ENCODE data around the gene NEK11.
A peak's percentile ranks its signal among the peaks of the same experiment; 100 is the strongest.

Gene NEK11

DNA sequence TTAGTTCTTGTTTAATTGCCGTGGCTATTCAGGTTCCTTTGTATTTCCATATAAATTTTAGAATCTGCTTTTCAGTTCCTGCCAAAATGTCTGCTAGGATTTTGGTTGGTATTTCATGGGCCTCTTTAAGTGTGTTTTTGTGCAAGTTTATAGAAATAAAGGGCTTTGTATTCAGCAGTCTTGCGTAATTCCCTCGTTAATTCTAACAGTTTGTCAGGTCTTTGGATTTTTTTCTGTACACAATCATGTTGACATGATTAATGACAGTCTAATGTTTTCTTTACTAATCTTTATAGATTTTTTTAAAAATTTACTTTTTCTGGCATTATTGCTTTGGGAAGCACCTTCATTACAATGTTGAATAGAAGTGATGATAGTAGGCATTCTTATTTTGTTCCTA lies 120.9 kb downstream of the NEK11 start:
- no peak for DNase-seq

DNA sequence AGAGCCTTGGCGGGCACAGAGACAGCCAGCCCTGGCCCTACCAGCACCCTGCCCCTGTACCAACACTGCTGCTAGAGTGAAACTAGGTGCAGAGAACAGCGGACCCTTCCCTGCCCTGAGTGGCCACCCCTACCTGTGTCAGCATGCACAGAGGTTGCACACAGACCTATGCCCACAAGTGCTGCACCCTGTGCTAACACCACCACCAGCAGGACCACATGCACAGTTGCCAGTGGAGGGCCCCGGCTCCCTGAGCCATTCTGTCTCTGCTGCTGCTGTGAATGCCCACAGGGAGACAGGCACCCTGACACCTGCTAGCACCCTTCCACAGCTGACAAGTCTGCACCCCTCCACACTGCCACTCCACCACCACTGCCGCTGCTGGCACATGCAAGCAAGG lies 131.8 kb downstream of the NEK11 start:
- DNase-seq, result no peak

DNA sequence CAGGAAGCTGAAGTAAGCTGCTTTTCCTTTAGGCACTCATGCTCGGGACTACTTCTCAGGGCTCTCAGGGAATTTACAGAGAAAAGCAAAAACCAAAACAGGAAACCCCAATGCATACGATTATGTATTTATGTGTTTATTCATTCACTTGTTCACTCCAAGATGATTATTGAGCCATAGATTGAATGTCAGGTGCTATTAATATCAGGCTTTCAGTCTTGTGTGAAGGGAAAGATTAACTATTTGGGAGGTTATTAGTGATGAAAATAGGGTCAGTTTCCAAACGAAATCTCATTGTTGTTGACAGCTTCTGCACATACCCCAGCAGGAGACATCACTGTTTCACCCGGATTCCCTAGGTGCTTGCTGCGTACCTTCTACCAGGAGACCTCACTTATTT lies 135.8 kb downstream of the NEK11 start:
- no peak for DNase-seq

DNA sequence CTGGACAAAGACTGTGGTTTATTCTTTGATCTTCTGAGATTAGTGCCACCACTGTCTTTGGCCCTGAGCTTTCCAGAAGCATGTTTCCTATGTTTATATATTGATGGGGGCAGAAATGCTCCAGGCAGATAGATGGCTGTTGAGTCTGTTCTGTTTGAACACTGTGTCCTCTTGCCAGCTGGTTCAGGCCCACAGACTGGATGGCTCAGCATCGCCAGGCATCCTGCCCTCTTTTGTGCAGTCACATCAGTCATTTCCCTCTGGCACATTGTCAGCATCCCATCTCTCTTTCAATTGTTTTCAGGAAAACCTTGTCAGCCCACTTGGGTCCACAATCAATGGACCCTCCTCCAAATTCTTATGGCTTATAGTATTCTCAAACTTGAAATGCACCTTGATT lies 141.2 kb downstream of the NEK11 start:
- DNase-seq, result no peak

DNA sequence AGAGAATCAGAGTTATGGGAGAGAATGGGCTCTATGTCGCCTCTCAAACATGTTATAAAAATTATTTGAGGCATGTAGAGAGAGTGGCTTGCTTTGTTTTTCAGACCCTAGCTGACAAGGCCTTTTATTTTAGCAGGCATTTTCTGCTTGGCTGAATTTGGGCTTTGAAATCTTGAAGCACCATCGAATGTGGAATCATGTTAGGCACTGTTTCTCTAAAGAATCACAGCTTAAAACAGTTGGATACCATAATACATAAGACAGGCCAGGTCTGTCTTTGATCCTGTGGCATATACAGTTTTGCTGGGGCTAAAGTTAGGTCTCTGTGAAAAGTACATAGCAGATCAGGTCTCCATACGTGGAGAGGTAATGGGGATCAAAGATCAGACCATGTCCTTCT lies 142.7 kb downstream of the NEK11 start:
- no peak for DNase-seq

DNA sequence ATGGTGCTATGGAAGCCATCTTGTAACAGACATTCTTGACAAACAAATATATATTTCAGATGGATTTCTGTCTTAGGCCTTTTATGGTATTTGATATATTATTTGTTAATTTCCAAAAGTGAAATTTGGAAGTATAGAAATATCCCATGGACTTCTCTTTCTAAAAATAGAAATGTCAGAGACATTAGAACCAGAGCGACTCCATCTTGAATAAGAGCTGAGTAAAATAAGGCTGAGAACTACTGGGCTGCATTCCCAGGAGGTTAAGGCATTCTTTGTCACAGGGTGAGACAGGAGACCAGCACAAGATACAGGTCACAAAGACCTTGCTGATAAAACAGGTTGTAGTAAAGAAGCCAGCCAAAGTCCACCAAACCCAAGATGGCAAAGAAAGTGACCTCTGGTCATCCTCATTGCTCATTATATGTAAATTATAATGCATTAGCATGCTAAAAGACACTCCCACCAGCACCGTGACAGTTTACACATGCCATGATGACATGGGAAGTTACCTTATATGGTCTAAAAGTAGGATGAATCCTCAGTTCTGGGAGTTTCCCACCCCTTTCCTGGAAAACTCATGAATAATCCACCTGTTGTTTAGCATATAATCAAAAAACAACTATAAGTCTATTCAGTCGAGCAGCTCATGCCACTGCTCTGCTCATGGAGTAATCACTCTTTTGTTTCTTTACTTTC lies 146.0 kb downstream of the NEK11 start:
- no peak for DNase-seq

DNA sequence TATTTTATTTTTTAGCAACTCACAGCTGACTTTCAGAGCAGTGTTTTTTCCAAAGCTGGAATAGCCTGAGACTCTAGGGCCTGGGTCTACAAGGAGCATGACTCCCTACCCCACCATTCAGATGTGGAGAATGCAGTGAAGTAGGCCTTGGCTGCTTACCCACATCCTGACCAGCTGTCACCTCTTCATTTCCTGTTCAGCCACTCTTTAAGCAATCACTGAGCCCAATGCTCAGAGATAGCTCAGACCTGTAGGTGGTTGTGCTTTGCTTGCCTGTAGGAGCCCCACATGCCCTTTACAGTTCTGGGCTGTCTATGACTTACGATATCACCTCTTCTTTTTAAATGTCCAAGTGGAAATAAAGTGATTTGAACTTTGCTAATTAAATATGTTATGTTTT lies 148.1 kb downstream of the NEK11 start:
- DNase-seq, result no peak

DNA sequence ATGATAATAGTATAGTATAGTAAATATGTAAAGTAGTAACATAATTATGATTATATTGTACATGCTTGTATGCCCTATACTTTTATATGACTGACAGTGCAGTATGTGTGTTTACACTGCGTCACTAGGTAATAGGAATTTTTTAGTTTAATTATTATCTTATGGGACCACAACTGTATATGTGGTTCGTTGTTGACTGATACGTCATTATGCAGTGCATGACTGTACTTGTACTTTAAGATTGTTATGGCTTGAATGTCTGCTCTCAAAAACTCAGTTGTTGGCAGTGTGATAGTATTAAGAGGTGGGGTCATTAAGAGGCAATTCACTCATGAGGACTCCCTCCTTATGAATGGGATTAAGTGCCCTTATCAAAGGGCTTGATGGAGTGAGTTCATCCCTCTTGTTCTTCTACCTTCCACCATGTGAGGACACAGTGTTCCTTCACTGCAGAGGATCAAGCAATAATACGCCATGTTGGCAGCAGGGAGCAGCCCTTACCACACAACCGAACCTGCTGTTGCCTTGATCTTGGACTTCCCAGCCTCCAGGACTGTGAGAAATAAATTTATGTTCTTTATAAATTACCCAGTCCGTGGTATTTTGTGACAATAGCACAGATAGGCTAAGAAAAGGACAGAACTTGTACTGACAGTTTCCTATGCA lies 152.2 kb downstream of the NEK11 start:
- no peak for DNase-seq

DNA sequence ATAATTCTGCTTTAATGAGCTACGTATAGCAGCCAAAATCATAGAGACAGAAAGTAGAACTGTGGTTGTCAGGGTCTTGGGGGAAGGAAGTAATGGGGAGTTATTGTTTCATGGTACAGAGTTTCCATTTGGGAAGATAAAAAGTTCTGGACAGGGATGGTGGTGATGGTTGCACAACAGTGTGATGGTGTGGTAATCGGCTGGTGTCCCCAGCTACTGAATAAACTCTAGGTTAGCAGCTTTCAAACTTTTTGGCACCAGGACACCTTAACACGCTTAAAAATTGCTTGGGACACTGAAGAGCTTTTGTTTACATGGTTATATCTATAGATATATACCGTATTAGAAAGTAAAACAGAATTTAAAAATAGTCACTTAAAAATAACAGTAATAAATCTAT lies 166.0 kb downstream of the NEK11 start:
- DNase-seq, result no peak

DNA sequence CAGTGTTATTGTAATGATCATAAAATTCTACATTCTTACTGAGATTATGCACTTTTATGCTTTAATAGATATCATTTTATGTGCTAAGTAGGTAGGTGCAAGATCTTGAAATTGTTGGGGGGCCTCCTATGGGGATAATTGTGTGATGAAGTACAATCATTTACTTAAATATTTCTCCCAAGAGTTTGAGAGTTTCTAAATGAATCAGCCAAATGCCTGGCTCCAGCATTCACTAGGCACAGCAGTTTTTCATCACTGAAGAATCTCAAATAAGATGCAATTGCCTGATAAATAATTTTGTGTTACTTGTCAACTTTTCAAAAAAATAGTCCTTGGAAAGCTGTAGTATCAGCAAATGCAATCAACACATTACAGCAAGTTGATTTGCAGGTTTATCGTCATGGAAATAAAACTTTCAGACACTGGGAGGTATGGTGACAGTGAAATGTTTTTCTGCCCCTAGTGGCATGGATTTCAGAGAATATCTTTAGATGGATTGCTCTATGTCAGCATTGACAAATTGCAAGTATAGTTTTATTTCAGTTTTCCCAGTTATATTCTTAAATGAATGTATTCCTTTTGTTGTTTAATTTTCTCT lies 167.1 kb downstream of the NEK11 start:
- DNase-seq, result no peak

DNA sequence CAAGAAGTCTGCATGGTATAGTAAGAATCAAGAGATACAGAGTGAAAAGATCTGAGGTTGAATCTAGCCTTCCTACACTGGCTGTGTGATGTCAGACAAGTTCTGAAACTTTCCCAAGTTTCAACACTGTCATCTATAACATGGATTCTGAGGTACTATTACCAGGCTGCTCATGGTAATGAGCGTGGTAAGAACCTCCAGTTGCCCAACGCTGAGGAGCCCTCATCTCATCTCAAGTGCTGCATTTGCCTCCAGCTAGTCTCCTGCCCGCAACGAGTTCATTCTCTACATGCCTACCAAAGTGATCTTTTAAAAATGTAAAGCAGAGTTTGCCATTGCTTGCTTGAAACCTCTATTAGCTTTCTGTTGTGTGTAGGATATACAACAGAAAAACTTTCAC lies 168.1 kb downstream of the NEK11 start:
- DNase-seq, result no peak

DNA sequence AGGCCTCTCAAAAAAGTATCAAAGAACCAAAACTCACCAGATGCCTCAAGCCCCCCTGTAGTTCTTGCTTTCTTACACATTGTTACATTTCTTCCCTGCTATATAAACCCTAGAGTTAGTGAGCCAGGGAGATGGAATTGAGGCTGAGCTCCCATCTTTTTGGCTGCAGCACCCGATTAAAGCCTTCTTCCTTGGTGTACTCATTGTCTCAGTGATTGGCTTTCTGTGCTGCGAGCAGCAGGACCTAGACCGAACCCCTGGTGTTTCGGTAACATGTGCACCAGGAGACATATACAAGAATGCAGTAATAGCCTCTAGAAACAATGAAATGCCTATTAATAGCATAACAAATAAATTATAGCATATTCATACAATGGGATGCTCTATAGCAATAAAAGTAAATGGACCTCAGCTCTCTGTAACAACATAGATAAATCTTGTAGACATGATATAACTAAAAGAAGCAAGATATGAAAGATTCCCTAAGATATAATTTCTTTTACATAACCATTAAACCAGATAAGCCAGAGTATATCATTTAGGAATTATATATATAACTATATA lies 174.0 kb downstream of the NEK11 start:
- DNase-seq, result no peak

DNA sequence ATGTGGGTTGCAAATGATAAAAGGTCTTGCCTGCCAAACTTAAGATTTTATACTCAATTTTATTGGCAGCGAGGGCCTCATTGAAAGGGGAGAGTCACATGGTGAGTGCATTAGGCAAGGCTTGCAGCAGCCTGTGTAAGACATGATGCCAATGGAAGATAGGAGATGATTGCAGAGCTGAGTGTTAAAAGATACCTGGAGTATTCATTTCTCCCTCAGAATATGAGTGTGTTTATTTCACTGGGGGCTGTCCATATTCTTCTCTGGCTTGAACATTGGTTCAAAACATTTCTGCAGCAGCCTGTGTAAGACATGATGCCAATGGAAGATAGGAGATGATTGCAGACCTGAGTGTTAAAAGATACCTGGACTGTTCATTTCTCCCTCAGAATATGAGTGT lies 189.7 kb downstream of the NEK11 start:
- no peak for DNase-seq

DNA sequence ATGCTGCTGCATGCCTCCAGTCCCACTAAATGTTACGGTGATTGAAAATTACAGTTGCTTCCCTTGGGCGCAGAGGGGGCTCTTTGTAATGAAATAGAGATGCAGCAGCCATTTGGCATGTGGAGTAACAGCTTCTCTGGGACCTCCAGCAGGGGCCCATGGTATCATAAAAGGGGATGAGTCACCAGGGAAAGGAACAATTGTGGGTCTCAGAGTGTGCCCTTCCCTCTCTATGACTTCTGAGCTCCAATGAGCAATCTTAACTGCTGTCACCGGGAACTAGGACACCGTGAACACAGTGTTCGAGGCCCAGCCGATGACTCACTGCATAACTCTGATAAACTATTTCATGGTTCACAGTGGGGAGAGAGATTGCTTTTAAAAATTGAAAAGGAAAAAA lies 190.1 kb downstream of the NEK11 start:
- DNase-seq, result no peak

DNA sequence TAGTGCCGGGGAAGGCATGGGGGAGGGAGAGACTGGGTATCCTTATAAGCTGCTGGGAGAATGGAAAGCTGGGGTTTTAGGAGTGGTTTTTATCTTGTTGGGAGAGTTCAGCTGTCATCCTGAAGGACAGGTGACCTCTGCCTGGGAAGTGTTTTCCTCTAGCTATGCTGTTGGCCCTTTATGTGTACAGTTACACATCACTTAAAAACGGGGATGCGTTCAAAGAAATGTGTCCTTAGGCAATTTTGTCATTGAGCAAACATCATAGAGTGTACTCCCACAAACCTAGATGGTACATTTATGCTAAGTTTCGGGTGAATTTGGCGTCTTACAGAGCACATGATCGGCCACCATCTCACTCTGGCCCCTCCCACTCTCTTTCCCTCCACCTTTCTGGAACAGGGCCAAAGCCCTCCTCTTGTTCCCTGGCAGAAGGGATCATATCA lies 190.6 kb downstream of the NEK11 start:
- DNase-seq, result peak in 1 of 2 experiments; percentile 24

DNA sequence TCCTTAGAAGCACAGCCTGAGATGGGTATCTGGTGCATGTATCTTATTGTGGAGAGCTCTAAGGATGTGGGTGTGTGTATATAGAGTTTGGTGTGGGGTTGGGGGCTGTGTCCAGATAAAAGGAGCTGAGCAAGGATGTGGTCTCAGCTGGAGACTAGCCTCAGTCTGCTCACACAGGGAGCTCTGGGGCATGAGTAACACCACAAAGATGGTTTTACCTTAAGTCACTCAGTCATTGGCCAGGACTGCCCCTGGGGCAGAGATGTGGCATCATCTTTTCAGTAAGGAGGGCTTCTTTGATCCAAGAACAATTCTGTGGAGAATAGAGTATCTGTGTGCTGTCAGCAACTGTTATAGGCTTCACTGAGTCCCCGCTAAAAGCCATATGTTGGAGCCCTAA lies 191.5 kb downstream of the NEK11 start:
- DNase-seq, result no peak

DNA sequence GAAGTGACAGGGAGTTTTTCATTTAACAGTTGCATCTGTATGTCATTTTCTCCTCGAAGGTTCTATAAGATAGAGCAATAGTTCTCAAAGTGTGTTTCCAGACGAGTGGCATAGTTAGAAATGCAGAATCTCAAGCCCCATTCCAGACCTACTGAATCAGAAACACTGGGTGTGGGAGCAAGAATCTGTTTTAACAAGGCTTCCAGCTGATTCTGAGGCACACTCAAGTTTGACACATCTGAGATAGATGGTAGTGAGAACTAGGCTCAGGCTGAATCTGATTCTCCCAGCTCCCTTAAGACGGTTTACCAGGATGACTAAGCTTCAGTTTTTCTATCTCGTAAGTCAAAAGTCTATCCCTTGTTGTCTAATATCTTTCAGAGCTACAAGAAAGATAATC lies 195.1 kb downstream of the NEK11 start:
- no peak for DNase-seq

DNA sequence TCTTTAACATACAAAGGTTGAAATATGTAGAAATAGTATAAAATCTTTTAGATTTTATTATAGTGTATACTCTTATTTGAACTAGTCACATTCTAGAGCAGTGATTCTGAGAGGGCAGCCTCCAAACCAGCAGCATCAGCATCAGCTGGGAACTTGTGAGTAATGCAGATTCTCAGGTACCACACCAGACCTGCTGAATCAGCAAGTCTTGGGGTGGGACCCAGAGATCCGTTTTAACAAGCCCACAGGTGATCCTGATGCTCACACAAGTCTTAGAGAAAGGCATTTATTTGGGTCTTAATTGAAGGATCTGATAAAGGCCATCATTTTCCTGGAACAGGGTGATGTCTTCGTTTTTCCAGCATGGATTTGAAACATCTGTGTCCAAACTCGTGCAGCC lies 195.9 kb downstream of the NEK11 start:
- no peak for DNase-seq

DNA sequence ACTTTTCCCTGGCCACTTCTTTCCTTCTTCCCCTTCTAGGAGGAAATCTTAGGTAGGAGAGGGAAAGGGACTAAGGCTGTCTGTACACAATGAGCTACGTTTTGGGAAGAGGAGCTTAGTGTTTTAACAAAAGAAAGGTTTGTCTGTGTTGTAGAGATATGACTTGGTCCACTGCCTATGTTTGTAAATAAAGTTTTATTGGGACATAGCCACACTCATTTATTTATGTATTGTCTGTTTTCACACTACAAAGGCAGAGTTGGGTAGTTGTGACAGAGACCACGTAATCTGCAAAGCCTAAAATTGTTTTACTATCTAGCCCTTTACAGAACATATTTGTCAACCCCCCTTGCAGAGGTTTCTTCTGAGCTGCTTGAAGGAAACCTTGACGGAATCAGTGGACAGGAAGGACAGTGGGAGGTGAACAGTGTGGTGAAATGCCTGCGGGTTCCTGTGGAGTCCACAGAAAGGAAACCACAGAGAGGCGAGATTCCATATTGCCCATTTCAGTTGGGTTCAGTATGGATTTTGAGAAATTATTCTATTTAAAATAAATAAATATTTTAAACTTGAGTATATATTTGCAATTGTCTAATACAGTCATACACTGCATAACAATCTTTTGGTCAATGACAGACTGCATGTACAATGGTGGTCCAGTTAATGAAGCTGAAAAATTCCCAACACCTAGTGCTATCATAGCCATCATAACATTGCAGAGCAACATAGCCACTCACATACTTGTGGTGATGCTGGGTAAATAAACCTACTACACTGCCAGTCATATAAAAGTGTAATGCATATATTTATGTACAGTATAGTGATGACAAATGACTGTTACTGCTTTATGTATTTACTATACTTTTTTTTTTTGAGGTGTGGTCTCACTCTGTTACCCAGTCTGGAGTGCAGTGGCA lies 197.0 kb downstream of the NEK11 start:
- DNase-seq, result no peak

DNA sequence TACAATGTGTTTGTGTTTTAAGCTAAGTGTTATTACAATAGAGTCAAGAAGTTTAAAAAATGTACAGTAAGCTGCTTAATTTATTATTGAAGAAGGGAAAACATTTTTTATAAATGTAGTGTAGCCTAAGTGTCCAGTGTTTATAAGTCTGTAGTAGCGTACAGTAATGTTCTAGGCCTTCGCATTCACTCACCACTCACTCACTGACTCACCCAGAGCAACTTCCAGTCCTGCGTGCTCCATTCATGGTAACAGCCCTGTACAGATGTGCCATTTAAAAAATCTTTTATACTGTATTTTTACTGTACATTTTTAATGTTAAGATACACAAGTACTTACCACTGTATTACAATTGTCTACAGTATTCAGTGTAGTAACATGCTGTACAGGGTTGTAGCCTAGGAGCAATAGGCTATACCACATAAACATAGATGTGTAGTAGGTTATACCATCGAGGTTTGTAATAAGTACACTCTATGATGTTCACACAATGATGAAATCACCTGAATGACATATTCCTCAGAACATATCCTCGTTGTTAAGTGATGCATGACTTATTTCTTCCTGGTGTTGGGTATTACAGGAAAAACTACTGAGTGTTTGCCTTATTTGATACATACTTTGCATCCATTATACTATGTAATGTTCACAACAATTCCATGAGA lies 198.3 kb downstream of the NEK11 start:
- no peak for DNase-seq

DNA sequence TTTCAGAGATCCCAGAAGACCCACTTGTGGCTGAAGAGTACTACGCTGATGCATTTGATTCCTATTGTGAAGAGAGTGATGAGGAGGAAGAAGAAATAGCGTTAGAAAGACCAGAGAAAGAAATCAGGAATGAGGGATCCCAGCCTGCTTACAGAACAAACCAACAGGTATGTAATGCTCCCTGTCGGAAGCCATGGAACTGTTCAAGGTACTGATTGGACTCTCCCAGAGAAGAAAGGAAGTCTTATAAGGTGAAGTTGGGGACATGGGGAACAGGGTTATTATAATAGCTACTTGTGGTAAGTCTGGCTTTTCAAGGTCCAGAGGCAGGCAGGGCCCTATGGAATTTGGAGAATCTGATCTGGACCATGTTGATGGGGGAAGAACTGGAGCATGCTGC lies 201.8 kb downstream of the NEK11 start:
- DNase-seq, result no peak

DNA sequence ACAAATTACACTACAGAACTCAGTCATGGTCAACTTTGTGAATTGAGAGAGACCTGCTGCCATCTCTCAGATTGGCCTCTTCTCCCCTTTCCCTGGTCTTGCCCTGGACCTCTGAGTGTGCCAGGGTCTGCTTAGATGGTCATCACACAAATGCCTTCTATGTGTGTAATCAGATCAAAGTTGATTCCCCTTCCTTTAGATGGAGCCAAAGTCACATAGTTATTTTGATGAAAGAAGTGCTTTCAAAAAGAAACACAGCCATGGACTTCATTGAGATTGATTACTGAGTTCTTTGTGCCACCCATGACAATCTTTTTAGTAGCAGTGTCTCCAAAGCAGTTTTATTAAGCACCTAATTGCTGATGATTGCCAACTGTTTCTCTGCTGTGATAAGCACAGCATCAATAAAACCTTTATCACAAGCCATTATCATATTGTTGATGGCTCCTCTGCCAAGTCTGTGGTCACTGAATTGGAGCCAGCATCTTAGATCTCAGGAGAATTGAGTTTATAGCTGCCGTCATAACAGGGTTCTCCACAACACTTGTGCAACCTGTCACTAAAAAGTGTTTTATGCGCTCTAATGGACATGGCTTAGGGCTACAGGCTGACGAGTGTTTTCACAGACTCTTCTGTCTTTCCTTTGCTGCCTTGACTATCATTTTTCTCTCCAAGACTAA lies 205.2 kb downstream of the NEK11 start:
- no peak for DNase-seq

All from NCI-H446 (cell line).